K562 (cell line): ENCODE results near the gene IL20. TPM values are rescaled to one million over a fixed set of nuclear protein-coding genes. Genes with fewer than 3 reads are reported as not detected.
A peak's percentile ranks its signal among the peaks of the same experiment; 100 is the strongest.

Source experiments
- ATF2 ChIP-seq: sonication (generic); formaldehyde crosslinking; IDR thresholded peaks from 2 replicates; pipeline ENCODE4 v1.8.1; 2022; ENCODE audit warnings: missing genetic modification reagents
- ATF3 ChIP-seq, 2 experiments: fragments of 450-650 bp in 1 of 2; sonication (generic) in 1 of 2; formaldehyde crosslinking in 1 of 2; IDR thresholded peaks in 1 of 2; conservative IDR thresholded peaks in 1 of 2; 2 replicates each; pipeline versions ENCODE4 v1.6.1 to v1.8.1; 2016 to 2023; ENCODE audit warnings: mild to moderate bottlenecking in 2 of 2, moderate library complexity in 2 of 2, inconsistent platforms in 1 of 2, missing genetic modification reagents in 1 of 2
- CBX2 ChIP-seq: fragments of 200-600 bp; sonication (generic); IDR thresholded peaks from one replicate; pipeline ENCODE4 v1.6.1; 2012; ENCODE audit warnings: mild to moderate bottlenecking, low read length, inconsistent platforms; ENCODE audit not compliant: insufficient read depth, poor library complexity, severe bottlenecking
- CBX3 ChIP-seq, 2 experiments: IDR thresholded peaks; 1 replicate in 1 of 2; 2 replicates in 1 of 2; pipeline ENCODE4 v1.6.1; 2012; ENCODE audit warnings: inconsistent platforms in 2 of 2, low read length in 2 of 2, borderline replicate concordance in 1 of 2, control low read depth in 1 of 2
- DMBX1 ChIP-seq: fragments of 250-450 bp; sonication (Bioruptor Pico); IDR thresholded peaks from 2 replicates; pipeline ENCODE4 v1.8.0; 2022; ENCODE audit warnings: inconsistent platforms, mild to moderate bottlenecking, moderate library complexity, borderline replicate concordance
- KDM4B ChIP-seq, 2 experiments: fragments of 450-650 bp in 1 of 2; sonication (generic) in 1 of 2; IDR thresholded peaks; 2 replicates each; pipeline ENCODE4 v1.6.1; 2016 to 2017; ENCODE audit warnings: borderline replicate concordance in 2 of 2, antibody characterized with exemption in 1 of 2, low read depth in 1 of 2, mild to moderate bottlenecking in 1 of 2
- PCBP2 ChIP-seq: fragments of 200-400 bp; formaldehyde crosslinking; IDR thresholded peaks from 2 replicates; pipeline ENCODE4 v1.6.1; 2018; ENCODE audit warnings: low read length, low read depth, mild to moderate bottlenecking, moderate library complexity; ENCODE audit not compliant: poor library complexity, severe bottlenecking
- POLR2AphosphoS5 ChIP-seq: IDR thresholded peaks from 2 replicates; pipeline ENCODE4 v1.6.1; 2011; ENCODE audit warnings: mild to moderate bottlenecking, low read depth, low read length, moderate library complexity; ENCODE audit not compliant: control insufficient read depth, insufficient read depth
- SAFB ChIP-seq: fragments of 200-400 bp; formaldehyde crosslinking; IDR thresholded peaks from 2 replicates; pipeline ENCODE4 v1.6.1; 2017; ENCODE audit warnings: low read depth, low read length, borderline replicate concordance
- SREBF2 ChIP-seq: sonication (generic); formaldehyde crosslinking; IDR thresholded peaks from 2 replicates; pipeline ENCODE4 v1.4.0; 2020; ENCODE audit warnings: mild to moderate bottlenecking, missing genetic modification reagents
- TBP ChIP-seq: optimal IDR thresholded peaks from 2 replicates; pipeline ENCODE3; 2011; ENCODE audit warnings: low read depth, low read length, improper control_type of control experiment
- TRIM28 ChIP-seq: fragments of 450-650 bp; IDR thresholded peaks from 2 replicates; pipeline ENCODE4 v1.6.1; 2017
- WHSC1 ChIP-seq: IDR thresholded peaks from one replicate; pipeline ENCODE4 v1.6.1; 2012; ENCODE audit warnings: low read length, control low read depth, inconsistent platforms
- XRCC4 ChIP-seq: IDR thresholded peaks from one replicate; pipeline ENCODE4 v1.6.1; 2011; ENCODE audit not compliant: insufficient read depth, insufficient read length; ENCODE audit errors: extremely low read depth
- ZBTB43 ChIP-seq: sonication (generic); formaldehyde crosslinking; IDR thresholded peaks from 2 replicates; pipeline ENCODE4 v1.8.0; 2023; ENCODE audit warnings: mild to moderate bottlenecking, missing genetic modification reagents
- ZNF140 ChIP-seq: fragments of 250-450 bp; sonication (Bioruptor Pico); IDR thresholded peaks from 2 replicates; pipeline ENCODE4 v1.8.0; 2021; ENCODE audit warnings: moderate library complexity, mild to moderate bottlenecking, inconsistent platforms
- ZNF583 ChIP-seq: fragments of 250-450 bp; sonication (Bioruptor Pico); IDR thresholded peaks from 2 replicates; pipeline ENCODE4 v1.4.0; 2020
- polyA plus RNA-seq, 8 experiments: library from polyadenylated mRNA; depleted of rRNA in 4 of 8; stranded (reverse) in 5 of 8; unstranded in 3 of 8; fragments of >200 nt; fragmentation: Nextera tagmentation in 2 of 8; fragmentation: Illumina TruSeq in 1 of 8; extraction: Ambion mirVana in 2 of 8; extraction: Trizol in 1 of 8; gene quantifications; 2 replicates each; pipeline versions ENCODE4 v1.2.1 to v1.2.3, GENCODE V29; 2011 to 2014; ENCODE audit warnings: inconsistent platforms in 1 of 8, missing spikeins in 1 of 8
- total RNA-seq, 7 experiments: library from RNA; depleted of rRNA in 6 of 7; stranded (reverse); fragments of >200 nt in 6 of 7; fragmentation: Illumina TruSeq in 2 of 7; extraction: Trizol in 2 of 7; gene quantifications; 2 replicates each; pipeline versions ENCODE4 v1.2.1 to v1.2.3, GENCODE V29; 2011 to 2021; ENCODE audit warnings: low replicate concordance in 1 of 7
- TF ChIP-seq, protein P1 (sequence below): fragments of 450-650 bp; formaldehyde crosslinking; IDR thresholded peaks from 2 replicates; pipeline ENCODE4 v1.4.0; 2022; ENCODE audit warnings: missing genetic modification characterization

IL20 gene
- total and polyA plus RNA-seq, 9 of the 15 experiments (the other 6 are each of a cell fraction or from before 2014, with no cell fraction given) = not detected

DNA sequence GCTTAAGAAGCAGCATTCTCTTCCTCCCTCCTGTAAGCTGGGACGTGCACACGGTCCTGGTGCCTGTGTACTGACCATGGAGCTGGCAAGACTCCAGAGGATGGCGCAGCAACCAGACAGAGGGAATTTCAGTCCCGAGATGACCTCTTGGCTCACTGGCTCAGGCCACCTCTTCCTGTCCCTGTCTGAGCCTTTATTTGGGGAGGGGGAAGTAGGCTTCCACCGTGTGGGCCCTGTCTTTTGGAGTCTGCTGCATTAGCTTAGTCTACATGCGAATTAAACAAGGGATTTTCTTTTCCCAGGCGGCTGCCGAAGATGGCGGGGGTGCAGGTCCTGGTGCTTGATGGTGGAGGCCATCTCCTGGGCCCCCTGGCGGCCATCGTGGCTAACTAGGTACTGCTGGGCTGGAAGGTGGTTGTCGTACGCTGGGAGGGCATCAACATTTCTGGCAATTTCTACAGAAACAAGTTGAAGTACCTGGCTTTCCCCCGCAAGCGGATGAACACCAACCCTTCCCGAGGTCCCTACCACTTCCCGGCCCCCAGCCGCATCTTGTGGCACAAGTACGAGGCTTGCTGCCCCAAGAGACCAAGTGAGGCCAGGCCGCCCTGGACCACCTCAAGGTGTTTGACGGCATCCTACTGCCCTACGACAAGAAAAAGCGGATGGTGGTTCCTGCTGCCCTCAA, 42.0 kb downstream of the IL20 start (continued):
- no peak for TF ChIP-seq ATF3 (IDR thresholded peaks at IDR 0.05)
- TF ChIP-seq ATF3 (CRISPR knock-in tag; conservative IDR thresholded peaks at IDR 0.05) = no peak
- TF ChIP-seq PCBP2 = no peak
- TF ChIP-seq KDM4B (IDR thresholded peaks at IDR 0.05; ENCODE audit: borderline replicate concordance in 2 of 2, low read depth in 1 of 2) = no peak
- 0 out of 2 replicates have a peak, but pooled peaks have one; percentile 46 for TF ChIP-seq TRIM28
- no peak for TF ChIP-seq SREBF2 (CRISPR knock-in tag)
- TF ChIP-seq ATF2 = no peak
- TF ChIP-seq CBX2 = no peak
- TF ChIP-seq XRCC4 = no peak
- peak; percentile 50; the same call in 1 of the 2 replicates for TF ChIP-seq DMBX1 (CRISPR knock-in tag)
- TF ChIP-seq CBX3 (IDR thresholded peaks at IDR 0.05; ENCODE audit: borderline replicate concordance in 1 of 2, low read length in 2 of 2) = no peak
- no peak for TF ChIP-seq ZBTB43 (CRISPR knock-in tag)
- no peak for TF ChIP-seq ZNF140 (CRISPR knock-in tag)
- TF ChIP-seq POLR2AphosphoS5 = no peak
- no peak for TF ChIP-seq SAFB
- TF ChIP-seq, protein P1, sequence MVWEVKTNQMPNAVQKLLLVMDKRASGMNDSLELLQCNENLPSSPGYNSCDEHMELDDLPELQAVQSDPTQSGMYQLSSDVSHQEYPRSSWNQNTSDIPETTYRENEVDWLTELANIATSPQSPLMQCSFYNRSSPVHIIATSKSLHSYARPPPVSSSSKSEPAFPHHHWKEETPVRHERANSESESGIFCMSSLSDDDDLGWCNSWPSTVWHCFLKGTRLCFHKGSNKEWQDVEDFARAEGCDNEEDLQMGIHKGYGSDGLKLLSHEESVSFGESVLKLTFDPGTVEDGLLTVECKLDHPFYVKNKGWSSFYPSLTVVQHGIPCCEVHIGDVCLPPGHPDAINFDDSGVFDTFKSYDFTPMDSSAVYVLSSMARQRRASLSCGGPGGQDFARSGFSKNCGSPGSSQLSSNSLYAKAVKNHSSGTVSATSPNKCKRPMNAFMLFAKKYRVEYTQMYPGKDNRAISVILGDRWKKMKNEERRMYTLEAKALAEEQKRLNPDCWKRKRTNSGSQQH (CRISPR knock-in tag) = no peak
- TF ChIP-seq WHSC1 = no peak
- 0 out of 2 replicates have a peak, but pooled peaks have one; percentile 59 for TF ChIP-seq ZNF583 (CRISPR knock-in tag)
- TF ChIP-seq TBP = no peak
